ENCODE data around the gene NPPC. TPM values are rescaled to one million over a fixed set of nuclear protein-coding genes. Genes with fewer than 3 reads are reported as not detected.

The NPPC gene, protein sequence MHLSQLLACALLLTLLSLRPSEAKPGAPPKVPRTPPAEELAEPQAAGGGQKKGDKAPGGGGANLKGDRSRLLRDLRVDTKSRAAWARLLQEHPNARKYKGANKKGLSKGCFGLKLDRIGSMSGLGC
- not detected for total RNA-seq
- not detected for polyA plus RNA-seq

DNA sequence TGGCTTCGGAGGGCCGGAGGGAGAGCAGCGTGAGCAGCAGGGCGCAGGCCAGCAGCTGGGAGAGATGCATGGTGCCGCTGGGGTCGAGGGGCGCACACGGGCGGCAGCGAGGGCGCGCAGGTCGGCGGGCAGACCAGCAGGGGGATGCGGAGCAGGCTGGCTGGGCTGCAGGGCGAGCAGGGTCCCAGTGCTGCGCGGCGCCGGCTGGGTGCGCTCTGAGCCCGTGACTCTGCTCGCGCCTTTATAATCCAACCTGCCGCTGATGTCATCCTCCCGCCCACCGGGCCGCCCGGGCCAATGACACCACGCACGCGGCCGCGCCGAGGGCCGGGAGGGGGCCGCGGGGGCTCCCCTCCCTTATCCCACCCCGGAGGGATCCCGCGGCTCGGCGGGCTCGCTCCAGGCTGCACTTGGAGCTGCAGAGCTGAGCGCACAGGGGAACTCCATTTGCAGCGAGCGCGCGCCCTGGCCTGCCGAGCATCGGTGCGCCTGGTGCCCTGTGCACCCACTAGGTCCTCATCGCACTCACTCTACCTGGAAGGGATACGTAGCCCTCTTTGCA is at the start of gene NPPC:
Gene NPPC, minus strand, starts transcription at position 217 of the 562 bp plus-strand sequence. Its CDS starts 147 bp downstream, at position 70.
- H3K36me3 Mint-ChIP-seq: no peaks in the 10 kb centered on the region
- H3K36me3 ChIP-seq (ENCODE audit: insufficient read depth, low read length): no peaks in the 10 kb centered on the region
- H3K9me3 Mint-ChIP-seq: no peaks in the 10 kb centered on the region
- H3K27me3 ChIP-seq (ENCODE audit: insufficient read depth, low read length, poor library complexity, severe bottlenecking): peaks cover 37% of the 10 kb centered on the region
- peaks cover 0 to 17% (median 11%) of the 10 kb centered on the region in 3 donors for H3K4me1 Mint-ChIP-seq
- ChIA-PET CTCF (interaction anchor here (0.9 to 3.8 kb wide), 6 partner anchors 11 to 402 kb away, joined by 3 to 26 read pairs (median 3); no protein-coding TSS in a partner anchor), POLR2A (no interaction called here)
- no peak within 1 kb of the TSS for H3K27ac ChIP-seq (ENCODE audit: low read depth, low read length)
- peaks cover 28 to 55% of the 10 kb centered on the region in 2 donors for H3K27me3 Mint-ChIP-seq
- peaks cover 11% of the 10 kb centered on the region for H3K4me1 ChIP-seq (ENCODE audit: insufficient read depth, low read length)
- peak within 1 kb of the TSS; percentile 41 for H3K4me3 ChIP-seq (ENCODE audit: low read length)
- peak in 3 of 5 donors; percentile 8 to 68 (median 15) for DNase-seq
- H3K9me3 ChIP-seq (ENCODE audit: low read length): no peaks in the 10 kb centered on the region
- peak within 1 kb of the TSS in 6 of 7 donors; percentile 38 to 65 (median 58) for H3K4me3 Mint-ChIP-seq
- H3K27ac Mint-ChIP-seq: no peak within 1 kb of the TSS

DNA sequence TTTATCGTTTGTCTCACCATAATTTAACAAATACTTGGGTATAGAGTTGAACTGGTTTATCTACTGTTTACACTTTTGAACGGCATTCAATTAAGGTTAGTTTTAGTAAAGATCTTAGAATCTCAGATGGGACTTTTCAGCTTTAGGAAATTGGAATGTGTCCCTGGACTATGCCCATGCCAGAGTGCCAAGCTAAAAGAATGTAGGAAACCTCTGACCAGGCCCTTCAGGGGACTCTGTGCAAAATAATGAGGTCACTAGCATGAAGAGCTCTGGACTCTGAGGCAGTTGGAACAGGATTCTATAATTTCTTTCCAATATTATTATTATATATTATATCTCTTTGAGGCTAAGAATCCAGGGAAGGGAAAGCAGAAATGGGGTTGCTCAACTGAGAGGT is 48.8 kb upstream of the NPPC start:
- no peak overlapping the region for H3K4me3 Mint-ChIP-seq
- H3K27me3 ChIP-seq (ENCODE audit: insufficient read depth, low read length, poor library complexity, severe bottlenecking): no peaks in the 10 kb centered on the region
- no peak for DNase-seq
- no peaks in the 10 kb centered on the region for H3K27me3 Mint-ChIP-seq
- no peaks in the 10 kb centered on the region for H3K4me1 ChIP-seq (ENCODE audit: insufficient read depth, low read length)
- POLR2A ChIA-PET: no interaction called here
- no peak overlapping the region for H3K27ac Mint-ChIP-seq
- H3K9me3 Mint-ChIP-seq: no peaks in the 10 kb centered on the region
- no peak overlapping the region for H3K27ac ChIP-seq (ENCODE audit: low read depth, low read length)
- no peaks in the 10 kb centered on the region for H3K9me3 ChIP-seq (ENCODE audit: low read length)
- no peaks in the 10 kb centered on the region for H3K36me3 ChIP-seq (ENCODE audit: insufficient read depth, low read length)
- CTCF ChIA-PET: no interaction called here
- peaks cover 12 to 24% (median 13%) of the 10 kb centered on the region in 3 donors for H3K4me1 Mint-ChIP-seq
- H3K36me3 Mint-ChIP-seq: peaks cover 0 to 19% (median 4%) of the 10 kb centered on the region in 3 donors
- H3K4me3 ChIP-seq (ENCODE audit: low read length): no peak overlapping the region

DNA sequence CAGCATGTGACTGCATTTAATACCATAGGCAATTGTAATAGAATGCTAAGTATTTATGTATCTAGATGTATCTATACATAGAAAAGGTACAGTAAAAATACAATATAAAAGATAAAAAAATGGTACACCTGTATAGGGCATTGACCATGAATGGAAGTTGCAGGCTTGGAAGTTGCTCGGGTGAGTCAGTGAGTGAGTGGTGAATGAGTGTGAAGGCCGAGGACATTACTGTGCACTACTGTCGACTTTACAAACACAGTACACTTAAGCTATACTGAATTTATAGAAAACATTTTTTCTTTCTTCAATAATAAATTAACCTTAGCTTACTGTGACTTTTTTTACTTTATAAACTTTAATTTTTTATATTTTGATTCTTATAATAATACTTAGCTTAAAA is 44.3 kb upstream of the NPPC start:
- Histone ChIP-seq H3K36me3 (ENCODE audit: insufficient read depth, low read length) (no peaks in the 10 kb centered on the region), H3K27ac (ENCODE audit: low read depth, low read length) (no peak overlapping the region), H3K9me3 (ENCODE audit: low read length) (no peaks in the 10 kb centered on the region), H3K27me3 (ENCODE audit: insufficient read depth, low read length, poor library complexity, severe bottlenecking) (no peaks in the 10 kb centered on the region), H3K4me1 (ENCODE audit: insufficient read depth, low read length) (peaks cover 7% of the 10 kb centered on the region), H3K4me3 (ENCODE audit: low read length) (no peak overlapping the region)
- Mint-ChIP-seq H3K27me3 (no peaks in the 10 kb centered on the region), H3K36me3 (peaks cover 0 to 11% (median 6%) of the 10 kb centered on the region in 3 donors), H3K27ac (no peak overlapping the region), H3K4me3 (no peak overlapping the region), H3K9me3 (no peaks in the 10 kb centered on the region), H3K4me1 (peaks cover 16 to 37% (median 18%) of the 10 kb centered on the region in 3 donors)
- ChIA-PET CTCF (no interaction called here), POLR2A (no interaction called here)
- no peak for DNase-seq

DNA sequence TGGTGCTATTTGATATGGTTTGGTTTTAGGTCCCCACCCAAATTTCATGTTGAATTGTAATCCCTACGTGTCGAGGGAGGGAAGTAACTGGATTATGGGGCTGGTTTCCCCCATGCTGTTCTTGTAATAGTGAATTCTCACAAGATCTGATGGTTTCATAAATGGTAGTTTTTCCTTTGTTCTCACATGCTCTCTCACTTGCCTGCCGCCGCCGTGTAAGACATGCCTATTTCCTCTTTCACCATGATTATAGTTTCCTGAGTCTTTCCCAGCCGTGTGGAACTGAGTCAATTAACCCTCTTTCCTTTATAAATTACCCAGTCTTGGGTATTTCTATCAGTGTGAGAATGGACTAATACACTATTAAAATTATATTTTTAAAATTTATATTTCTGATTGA is 42.6 kb upstream of the NPPC start:
- peaks cover 29 to 53% (median 35%) of the 10 kb centered on the region in 3 donors for H3K4me1 Mint-ChIP-seq
- POLR2A ChIA-PET: no interaction called here
- no peaks in the 10 kb centered on the region for H3K27me3 ChIP-seq (ENCODE audit: insufficient read depth, low read length, poor library complexity, severe bottlenecking)
- H3K9me3 Mint-ChIP-seq: no peaks in the 10 kb centered on the region
- no peak overlapping the region for H3K4me3 ChIP-seq (ENCODE audit: low read length)
- peaks cover 0 to 11% (median 6%) of the 10 kb centered on the region in 3 donors for H3K36me3 Mint-ChIP-seq
- no peaks in the 10 kb centered on the region for H3K27me3 Mint-ChIP-seq
- CTCF ChIA-PET: interaction anchor here (0.6 kb wide), 1 partner anchor 581 kb away, joined by 3 read pairs; the partner anchor contains the start of gene TIGD1
- H3K4me3 Mint-ChIP-seq: no peak overlapping the region
- no peak for DNase-seq
- H3K9me3 ChIP-seq (ENCODE audit: low read length): no peaks in the 10 kb centered on the region
- no peaks in the 10 kb centered on the region for H3K36me3 ChIP-seq (ENCODE audit: insufficient read depth, low read length)
- H3K4me1 ChIP-seq (ENCODE audit: insufficient read depth, low read length): peaks cover 13% of the 10 kb centered on the region
- no peak overlapping the region for H3K27ac ChIP-seq (ENCODE audit: low read depth, low read length)
- H3K27ac Mint-ChIP-seq: no peak overlapping the region

DNA sequence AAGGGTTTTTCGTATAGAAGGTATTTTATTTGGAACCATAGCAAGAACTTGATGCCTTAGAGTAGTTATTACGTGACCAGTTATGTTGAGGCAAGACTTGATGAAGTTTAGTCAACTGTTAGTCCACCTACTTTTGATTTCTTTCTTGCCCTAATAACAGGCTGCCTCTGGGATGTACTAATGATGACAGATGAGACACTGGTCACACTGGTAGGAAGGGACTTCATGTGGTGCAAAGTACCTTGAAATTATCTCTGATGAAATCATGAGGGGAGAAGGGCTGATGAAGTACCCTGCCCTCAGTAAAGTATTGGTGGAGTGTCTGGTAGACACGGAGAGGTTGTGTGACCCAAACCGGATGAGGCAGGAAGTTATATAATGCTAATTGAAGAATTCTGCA is 40.7 kb upstream of the NPPC start:
- Histone ChIP-seq H3K36me3 (ENCODE audit: insufficient read depth, low read length) (no peaks in the 10 kb centered on the region), H3K27ac (ENCODE audit: low read depth, low read length) (no peak overlapping the region), H3K27me3 (ENCODE audit: insufficient read depth, low read length, poor library complexity, severe bottlenecking) (no peaks in the 10 kb centered on the region), H3K4me3 (ENCODE audit: low read length) (no peak overlapping the region), H3K4me1 (ENCODE audit: insufficient read depth, low read length) (peaks cover 18% of the 10 kb centered on the region), H3K9me3 (ENCODE audit: low read length) (no peaks in the 10 kb centered on the region)
- H3K4me1 Mint-ChIP-seq: peaks cover 43 to 73% (median 50%) of the 10 kb centered on the region in 3 donors
- no peak for DNase-seq
- CTCF ChIA-PET: no interaction called here
- H3K27me3 Mint-ChIP-seq: no peaks in the 10 kb centered on the region
- H3K4me3 Mint-ChIP-seq: peak overlapping the region in 1 of 7 donors; percentile 63
- peaks cover 0 to 6% (median 2%) of the 10 kb centered on the region in 3 donors for H3K36me3 Mint-ChIP-seq
- H3K9me3 Mint-ChIP-seq: no peaks in the 10 kb centered on the region
- H3K27ac Mint-ChIP-seq: peak overlapping the region in 4 of 8 donors; percentile 30 to 77 (median 56)
- POLR2A ChIA-PET: no interaction called here

DNA sequence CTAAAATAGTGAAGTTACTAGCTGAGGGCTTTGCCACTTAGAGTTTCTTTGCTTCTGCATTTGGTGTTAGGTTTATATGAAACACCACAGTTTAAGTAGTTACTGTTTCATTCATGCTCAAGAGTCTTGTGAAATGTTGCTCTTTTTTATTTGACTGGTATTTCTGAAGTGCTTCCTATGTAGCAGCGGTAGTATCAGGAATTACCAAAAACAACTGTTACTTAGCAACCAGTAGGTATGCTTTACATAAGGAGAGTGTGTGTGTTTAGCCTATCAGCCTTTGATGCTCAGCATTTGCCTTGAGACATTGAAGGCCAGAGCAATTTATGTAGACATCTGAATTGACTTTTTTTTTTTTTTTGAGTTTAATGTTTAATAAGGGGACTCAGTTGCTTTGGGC is 38.9 kb upstream of the NPPC start:
- DNase-seq: peak in 1 of 5 donors; percentile 10
- H3K4me3 Mint-ChIP-seq: peak overlapping the region in 2 of 7 donors; percentile 6 to 44
- no peaks in the 10 kb centered on the region for H3K9me3 Mint-ChIP-seq
- peaks cover 24% of the 10 kb centered on the region for H3K4me1 ChIP-seq (ENCODE audit: insufficient read depth, low read length)
- H3K4me1 Mint-ChIP-seq: peaks cover 50 to 78% (median 56%) of the 10 kb centered on the region in 3 donors
- ChIA-PET POLR2A (no interaction called here), CTCF (no interaction called here)
- no peak overlapping the region for H3K27ac ChIP-seq (ENCODE audit: low read depth, low read length)
- H3K4me3 ChIP-seq (ENCODE audit: low read length): no peak overlapping the region
- H3K36me3 ChIP-seq (ENCODE audit: insufficient read depth, low read length): no peaks in the 10 kb centered on the region
- H3K27me3 Mint-ChIP-seq: no peaks in the 10 kb centered on the region
- peak overlapping the region in 3 of 8 donors; percentile 43 to 78 (median 44) for H3K27ac Mint-ChIP-seq
- H3K9me3 ChIP-seq (ENCODE audit: low read length): no peaks in the 10 kb centered on the region
- no peaks in the 10 kb centered on the region for H3K27me3 ChIP-seq (ENCODE audit: insufficient read depth, low read length, poor library complexity, severe bottlenecking)
- H3K36me3 Mint-ChIP-seq: peaks cover 2 to 7% (median 3%) of the 10 kb centered on the region in 3 donors

DNA sequence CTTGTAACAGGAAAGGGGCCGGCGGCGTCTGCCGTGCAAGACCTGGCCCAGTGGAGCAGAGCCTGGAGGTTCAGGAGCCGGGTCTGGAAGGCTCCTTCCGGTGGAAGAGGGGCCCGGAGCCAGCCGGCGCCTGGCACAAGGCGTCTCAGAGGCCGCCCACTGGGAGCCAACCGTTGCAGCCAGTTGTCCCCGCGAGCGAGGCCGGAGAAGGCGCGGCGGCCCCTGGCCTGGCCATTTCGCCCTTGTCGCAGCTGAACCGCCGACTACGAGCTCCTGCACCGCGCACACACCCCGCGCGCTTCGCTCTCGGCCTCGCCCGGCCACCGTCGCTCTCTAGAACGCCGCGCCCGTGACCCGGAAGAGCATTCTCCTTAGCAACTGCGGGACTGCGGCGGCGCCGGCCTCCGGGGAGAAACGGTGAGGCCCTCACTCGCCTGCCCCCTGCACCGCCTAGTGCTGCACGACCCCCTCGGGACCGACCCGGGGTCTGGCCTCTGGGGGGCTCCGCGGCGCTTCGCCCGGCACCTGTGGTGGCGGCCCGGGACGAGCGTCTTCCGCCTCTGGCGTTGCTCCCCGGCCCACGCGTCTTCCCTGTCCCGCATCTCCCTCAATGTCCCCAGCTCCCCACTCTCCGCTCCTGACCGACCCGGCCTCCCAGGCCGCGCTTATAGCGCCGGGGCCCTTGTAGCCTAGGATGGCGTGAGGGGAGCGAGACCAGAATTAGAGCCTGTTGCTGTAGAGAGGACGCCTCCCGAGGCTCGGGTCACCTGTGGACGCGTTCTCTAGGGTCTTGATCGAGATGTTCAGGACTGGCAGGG is 35.4 kb upstream of the NPPC start, which contains the start of gene DIS3L2:
Gene DIS3L2, plus strand, starts transcription at position 365 of the 818 bp plus-strand sequence. CDS start 53,215 bp downstream, outside the sequence.
- Mint-ChIP-seq H3K27me3 (peaks cover 0 to 1% of the 10 kb centered on the region in 2 donors), H3K9me3 (peaks cover 0 to under 1% (median 0%) of the 10 kb centered on the region in 5 donors), H3K4me1 (peaks cover 38 to 52% (median 43%) of the 10 kb centered on the region in 3 donors), H3K27ac (peak within 1 kb of the TSS; percentile 40 to 96 (median 91)), H3K36me3 (peaks cover 0 to 7% (median 3%) of the 10 kb centered on the region in 3 donors), H3K4me3 (peak within 1 kb of the TSS; percentile 86 to 98 (median 95))
- H3K27ac ChIP-seq (ENCODE audit: low read depth, low read length): peak within 1 kb of the TSS; percentile 76
- no peaks in the 10 kb centered on the region for H3K36me3 ChIP-seq (ENCODE audit: insufficient read depth, low read length)
- DNase-seq: peak; percentile 55 to 85 (median 77)
- ChIA-PET CTCF (no interaction called here), POLR2A (interaction anchor here (1.0 kb wide), 1 partner anchor 354 kb away, joined by 3 read pairs; no protein-coding TSS in a partner anchor)
- H3K4me1 ChIP-seq (ENCODE audit: insufficient read depth, low read length): peaks cover 18% of the 10 kb centered on the region
- H3K4me3 ChIP-seq (ENCODE audit: low read length): peak within 1 kb of the TSS; percentile 87
- no peaks in the 10 kb centered on the region for H3K9me3 ChIP-seq (ENCODE audit: low read length)
- no peaks in the 10 kb centered on the region for H3K27me3 ChIP-seq (ENCODE audit: insufficient read depth, low read length, poor library complexity, severe bottlenecking)

All from CD8-positive, alpha-beta memory T cell (primary cell).